ENCODE results near the gene ZNF697. TPM values are rescaled to one million over a fixed set of nuclear protein-coding genes. Genes with fewer than 3 reads are reported as not detected.
A peak's percentile ranks its signal among the peaks of the same experiment; 100 is the strongest.
"Not testable (repeated sequence)": the region's sequence is repeated elsewhere in the genome, so short reads cannot be mapped to it uniquely, and the experiment has no call there.

Gene ZNF697
- total RNA-seq, 2 donors from 2014 or later: 12.0 to 14.8 TPM

DNA sequence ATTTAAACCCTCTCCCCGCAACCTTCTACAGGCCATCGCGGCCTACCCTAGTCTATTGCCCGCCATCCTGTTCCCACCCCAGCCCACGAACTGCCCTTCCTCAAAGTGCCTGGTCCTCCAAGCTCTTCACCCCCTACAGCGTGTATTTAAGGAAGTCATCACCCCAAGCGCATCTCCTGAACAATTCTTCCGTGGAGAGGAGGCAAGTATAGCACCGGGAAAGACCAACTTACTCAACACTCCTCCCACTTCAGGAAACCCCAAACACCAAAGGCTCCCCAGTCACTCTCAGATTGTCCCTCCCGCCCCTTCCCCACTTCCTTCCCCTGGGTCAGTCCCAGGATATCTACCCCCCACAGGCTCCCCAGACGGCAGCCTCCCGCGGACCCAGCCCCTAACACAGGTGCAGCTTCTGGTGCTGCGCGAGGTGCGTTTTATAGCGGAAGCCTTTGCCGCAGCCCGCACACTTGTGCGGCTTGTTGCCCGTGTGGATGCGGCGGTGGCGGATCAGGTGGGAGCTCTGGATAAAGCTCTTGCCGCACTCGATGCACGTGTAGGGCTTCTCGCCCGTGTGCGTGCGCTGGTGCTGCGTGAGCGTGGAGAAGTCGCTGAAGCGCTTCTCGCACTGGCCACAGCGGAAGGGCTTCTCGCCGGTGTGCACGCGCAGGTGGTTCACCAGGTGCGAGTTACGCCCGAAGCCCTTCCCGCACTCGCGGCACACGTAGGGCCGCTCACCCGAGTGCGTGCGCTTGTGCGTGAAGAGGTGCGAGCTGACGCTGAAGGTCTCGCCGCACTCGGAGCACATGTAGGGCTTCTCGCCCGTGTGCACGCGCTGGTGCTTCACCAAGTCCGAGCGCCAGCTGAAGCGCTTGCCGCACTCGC lies 25.5 kb downstream of the ZNF697 start:
- Histone ChIP-seq H3K36me3 (ENCODE audit: control insufficient read depth, insufficient read depth, low read length) (peaks cover 30% of the 10 kb centered on the region), H3K9me3 (ENCODE audit: control insufficient read depth, low read length) (no peaks in the 10 kb centered on the region), H3K9ac (ENCODE audit: extremely low read depth, low read length, poor library complexity, severe bottlenecking) (no peak overlapping the region), H3K27ac (ENCODE audit: low read depth, low read length) (no peak overlapping the region), H3K4me3 (ENCODE audit: low read length) (no peak overlapping the region), H3K4me1 (ENCODE audit: control insufficient read depth, insufficient read depth, low read length) (no peaks in the 10 kb centered on the region), H3K27me3 (ENCODE audit: control insufficient read depth, insufficient read depth, low read length, poor library complexity, severe bottlenecking) (no peaks in the 10 kb centered on the region)
- peaks cover 3% of the 10 kb centered on the region for H3K9me3 Mint-ChIP-seq
- H3K4me3 Mint-ChIP-seq: no peak overlapping the region
- H3K27ac Mint-ChIP-seq: no peak overlapping the region
- H3K4me1 Mint-ChIP-seq: peaks cover 9% of the 10 kb centered on the region
- peak; percentile 34 for DNase-seq
- 95% methylated on average over 58 to 67 of the region's 67 CpGs for WGBS, 2 experiments (ENCODE audit: insufficient coverage in 1 of 2, insufficient read length in 1 of 2)
- H3K36me3 Mint-ChIP-seq (ENCODE audit: low read depth): peaks cover 48% of the 10 kb centered on the region
- no peaks in the 10 kb centered on the region for H3K27me3 Mint-ChIP-seq (ENCODE audit: insufficient read depth)
- TF ChIP-seq, protein P1, sequence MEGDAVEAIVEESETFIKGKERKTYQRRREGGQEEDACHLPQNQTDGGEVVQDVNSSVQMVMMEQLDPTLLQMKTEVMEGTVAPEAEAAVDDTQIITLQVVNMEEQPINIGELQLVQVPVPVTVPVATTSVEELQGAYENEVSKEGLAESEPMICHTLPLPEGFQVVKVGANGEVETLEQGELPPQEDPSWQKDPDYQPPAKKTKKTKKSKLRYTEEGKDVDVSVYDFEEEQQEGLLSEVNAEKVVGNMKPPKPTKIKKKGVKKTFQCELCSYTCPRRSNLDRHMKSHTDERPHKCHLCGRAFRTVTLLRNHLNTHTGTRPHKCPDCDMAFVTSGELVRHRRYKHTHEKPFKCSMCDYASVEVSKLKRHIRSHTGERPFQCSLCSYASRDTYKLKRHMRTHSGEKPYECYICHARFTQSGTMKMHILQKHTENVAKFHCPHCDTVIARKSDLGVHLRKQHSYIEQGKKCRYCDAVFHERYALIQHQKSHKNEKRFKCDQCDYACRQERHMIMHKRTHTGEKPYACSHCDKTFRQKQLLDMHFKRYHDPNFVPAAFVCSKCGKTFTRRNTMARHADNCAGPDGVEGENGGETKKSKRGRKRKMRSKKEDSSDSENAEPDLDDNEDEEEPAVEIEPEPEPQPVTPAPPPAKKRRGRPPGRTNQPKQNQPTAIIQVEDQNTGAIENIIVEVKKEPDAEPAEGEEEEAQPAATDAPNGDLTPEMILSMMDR (conservative IDR thresholded peaks at IDR 0.05): no peak

DNA sequence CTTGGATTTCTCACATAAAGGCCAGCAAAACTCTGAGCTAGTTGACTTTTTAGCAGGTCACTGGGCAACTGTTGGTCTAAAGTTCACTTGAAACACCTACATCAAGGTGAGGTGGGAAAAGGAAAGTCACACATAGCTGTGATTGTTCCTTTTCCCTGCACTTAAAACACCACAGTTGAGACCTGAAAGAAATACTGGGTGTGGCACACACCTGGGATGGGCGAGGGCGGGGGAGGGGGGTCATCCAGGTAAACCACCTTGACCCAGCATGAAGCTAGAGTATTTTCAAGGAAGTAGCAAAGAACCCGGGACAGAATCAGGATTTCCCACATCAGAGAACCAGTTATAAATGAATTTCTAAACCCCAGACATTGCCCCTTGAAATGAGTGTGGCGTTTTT lies 26.4 kb downstream of the ZNF697 start:
- Mint-ChIP-seq H3K9me3 (peaks cover 3% of the 10 kb centered on the region), H3K27ac (no peak overlapping the region), H3K4me3 (no peak overlapping the region), H3K4me1 (peaks cover 9% of the 10 kb centered on the region), H3K27me3 (ENCODE audit: insufficient read depth) (no peaks in the 10 kb centered on the region), H3K36me3 (ENCODE audit: low read depth) (peaks cover 47% of the 10 kb centered on the region)
- Histone ChIP-seq H3K36me3 (ENCODE audit: control insufficient read depth, insufficient read depth, low read length) (peaks cover 25% of the 10 kb centered on the region), H3K9me3 (ENCODE audit: control insufficient read depth, low read length) (no peaks in the 10 kb centered on the region), H3K27ac (ENCODE audit: low read depth, low read length) (no peak overlapping the region), H3K27me3 (ENCODE audit: control insufficient read depth, insufficient read depth, low read length, poor library complexity, severe bottlenecking) (no peaks in the 10 kb centered on the region), H3K9ac (ENCODE audit: extremely low read depth, low read length, poor library complexity, severe bottlenecking) (no peak overlapping the region), H3K4me3 (ENCODE audit: low read length) (no peak overlapping the region), H3K4me1 (ENCODE audit: control insufficient read depth, insufficient read depth, low read length) (no peaks in the 10 kb centered on the region)
- no peak for DNase-seq
- WGBS, 2 experiments (ENCODE audit: insufficient coverage in 1 of 2, insufficient read length in 1 of 2): 89 to 93% methylated on average over 3 to 4 of the region's 4 CpGs
- TF ChIP-seq, protein P1 (conservative IDR thresholded peaks at IDR 0.05): no peak

DNA sequence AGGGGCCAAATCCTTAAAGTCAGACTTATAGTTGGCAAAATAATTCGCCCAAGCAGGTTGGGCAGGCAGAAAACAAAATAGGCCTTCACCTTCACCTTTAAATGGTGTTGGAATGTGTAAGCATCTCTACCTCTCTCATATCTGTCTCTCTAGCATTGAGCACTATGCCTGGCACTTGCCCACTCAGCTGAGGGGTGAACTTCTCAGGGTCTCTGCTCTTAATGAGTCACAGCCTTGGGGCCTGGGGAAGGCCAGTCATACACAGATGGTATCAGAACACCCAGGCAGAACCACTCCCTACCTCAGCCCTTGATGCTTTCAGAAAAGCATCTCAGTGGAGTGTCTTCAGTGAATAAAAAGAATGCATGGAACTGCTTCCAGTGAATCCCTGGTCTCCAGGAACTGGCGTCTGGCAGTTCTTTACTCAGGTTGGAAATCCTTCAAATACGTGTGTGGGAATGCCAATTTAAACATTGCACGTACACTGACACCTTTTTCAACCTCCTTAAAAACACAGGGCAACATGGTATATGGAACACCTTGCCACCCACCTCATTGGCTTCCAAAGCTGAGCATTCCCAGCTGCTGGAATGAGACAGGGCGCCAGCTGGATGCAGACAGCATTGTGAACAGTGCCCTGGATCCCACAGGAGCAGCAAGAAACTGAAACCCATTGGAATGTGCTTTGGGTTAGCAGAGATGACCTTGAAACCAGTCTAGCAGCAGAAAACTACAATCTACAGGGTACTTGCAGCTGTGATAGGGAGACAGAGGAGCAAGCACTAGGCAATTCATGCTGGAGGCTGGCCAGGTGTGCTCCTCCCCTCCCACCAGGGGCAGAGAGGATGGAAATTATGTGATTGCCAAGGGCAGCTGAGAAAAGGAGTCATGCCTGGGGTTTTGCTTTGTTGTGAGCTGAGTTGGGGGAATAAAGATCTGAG lies 30.0 kb downstream of the ZNF697 start:
- Histone ChIP-seq H3K27me3 (ENCODE audit: control insufficient read depth, insufficient read depth, low read length, poor library complexity, severe bottlenecking) (no peaks in the 10 kb centered on the region), H3K36me3 (ENCODE audit: control insufficient read depth, insufficient read depth, low read length) (peaks cover 5% of the 10 kb centered on the region), H3K4me3 (ENCODE audit: low read length) (no peak overlapping the region), H3K4me1 (ENCODE audit: control insufficient read depth, insufficient read depth, low read length) (no peaks in the 10 kb centered on the region), H3K9me3 (ENCODE audit: control insufficient read depth, low read length) (no peaks in the 10 kb centered on the region), H3K27ac (ENCODE audit: low read depth, low read length) (no peak overlapping the region), H3K9ac (ENCODE audit: extremely low read depth, low read length, poor library complexity, severe bottlenecking) (no peak overlapping the region)
- H3K4me1 Mint-ChIP-seq: peaks cover 9% of the 10 kb centered on the region
- 94% methylated on average over 3 to 5 of the region's 5 CpGs for WGBS, 2 experiments (ENCODE audit: insufficient coverage in 1 of 2, insufficient read length in 1 of 2)
- no peak overlapping the region for H3K4me3 Mint-ChIP-seq
- H3K27ac Mint-ChIP-seq: no peak overlapping the region
- TF ChIP-seq, protein P1 (conservative IDR thresholded peaks at IDR 0.05): no peak
- no peaks in the 10 kb centered on the region for H3K9me3 Mint-ChIP-seq
- no peaks in the 10 kb centered on the region for H3K27me3 Mint-ChIP-seq (ENCODE audit: insufficient read depth)
- DNase-seq: no peak
- peaks cover 19% of the 10 kb centered on the region for H3K36me3 Mint-ChIP-seq (ENCODE audit: low read depth)

DNA sequence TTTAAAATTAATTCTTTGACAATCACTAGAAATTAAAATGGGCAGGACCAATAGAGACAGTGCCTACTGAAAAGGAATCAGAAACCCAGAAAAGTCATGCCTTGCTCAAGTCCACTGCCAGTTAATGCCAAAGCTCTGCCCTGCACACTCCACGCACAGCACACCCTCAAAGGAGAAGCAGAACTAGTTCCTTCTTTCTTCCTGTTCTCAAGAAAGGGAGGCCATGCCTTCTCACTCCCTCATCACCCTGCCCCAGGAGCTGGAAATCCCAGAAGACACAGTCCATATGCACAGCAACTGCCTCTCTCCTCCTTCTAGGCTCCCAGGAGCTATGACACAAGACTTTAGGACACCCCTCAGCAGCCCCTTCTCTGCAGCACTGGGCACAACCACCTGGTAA lies 31.3 kb downstream of the ZNF697 start:
- not testable (repeated sequence) for H3K9ac ChIP-seq (ENCODE audit: extremely low read depth, low read length, poor library complexity, severe bottlenecking); H3K9me3 Mint-ChIP-seq; H3K36me3 ChIP-seq (ENCODE audit: control insufficient read depth, insufficient read depth, low read length); H3K27me3 ChIP-seq (ENCODE audit: control insufficient read depth, insufficient read depth, low read length, poor library complexity, severe bottlenecking); H3K9me3 ChIP-seq (ENCODE audit: control insufficient read depth, low read length); H3K27me3 Mint-ChIP-seq (ENCODE audit: insufficient read depth); H3K4me1 ChIP-seq (ENCODE audit: control insufficient read depth, insufficient read depth, low read length); H3K4me3 Mint-ChIP-seq; H3K4me3 ChIP-seq (ENCODE audit: low read length); DNase-seq; H3K27ac ChIP-seq (ENCODE audit: low read depth, low read length); H3K36me3 Mint-ChIP-seq (ENCODE audit: low read depth)
- WGBS, 2 experiments (ENCODE audit: insufficient coverage in 1 of 2, insufficient read length in 1 of 2): no CpG with 5 or more reads among the region's 1 CpG
- peak overlapping the region; percentile 2 for H3K27ac Mint-ChIP-seq
- H3K4me1 Mint-ChIP-seq: peaks cover 11% of the 10 kb centered on the region

Data from endodermal cell (in vitro differentiated cells).